HepG2 (cell line): ENCODE measurements around the gene PHTF1. TPM values are rescaled to one million over a fixed set of nuclear protein-coding genes. Genes with fewer than 3 reads are reported as not detected.

Experiments used
- HNRNPK ChIP-seq: fragments of 200-400 bp; formaldehyde crosslinking; IDR thresholded peaks from 2 replicates; pipeline ENCODE4 v1.6.1; 2018; ENCODE audit warnings: low read length, low read depth, moderate library complexity, mild to moderate bottlenecking; ENCODE audit not compliant: poor library complexity, severe bottlenecking
- KLF15 ChIP-seq: sonication (generic); formaldehyde crosslinking; IDR thresholded peaks from 2 replicates; pipeline ENCODE4 v1.8.1; 2023; ENCODE audit warnings: borderline replicate concordance, mild to moderate bottlenecking, inconsistent platforms, missing genetic modification reagents, mixed read lengths
- NR2C2 ChIP-seq: sonication (generic); formaldehyde crosslinking; IDR thresholded peaks from 2 replicates; pipeline ENCODE4 v1.4.0; 2020; ENCODE audit warnings: missing genetic modification reagents, mild to moderate bottlenecking, moderate library complexity, borderline replicate concordance
- RXRA ChIP-seq: sonication (generic); formaldehyde crosslinking; IDR thresholded peaks from 2 replicates; pipeline ENCODE4 v1.5.1; 2020; ENCODE audit warnings: missing genetic modification reagents
- YY1 ChIP-seq: IDR thresholded peaks from 2 replicates; pipeline ENCODE4 v1.6.1; 2011; ENCODE audit warnings: low read length, low read depth, moderate library complexity, mild to moderate bottlenecking; ENCODE audit not compliant: insufficient read depth, insufficient replicate concordance
- ZNF737 ChIP-seq: sonication (generic); formaldehyde crosslinking; IDR thresholded peaks from 2 replicates; pipeline ENCODE4 v1.5.0; 2020; ENCODE audit warnings: missing genetic modification reagents, mild to moderate bottlenecking, borderline replicate concordance
- polyA plus RNA-seq, 8 experiments: library from polyadenylated mRNA; depleted of rRNA in 3 of 8; stranded (reverse) in 7 of 8; unstranded in 1 of 8; fragments of >200 nt; fragmentation: Illumina TruSeq in 4 of 8; extraction: Trizol in 4 of 8; gene quantifications; 2 replicates each; pipeline versions ENCODE4 v1.2.1 to v1.2.3, GENCODE V29; 2011 to 2016; ENCODE audit warnings: low read depth in 4 of 8, missing spikeins in 1 of 8, mixed read lengths in 1 of 8; ENCODE audit not compliant: insufficient read depth in 1 of 8
- total RNA-seq, 5 experiments: library from RNA; depleted of rRNA; stranded (reverse); fragments of >200 nt; fragmentation: Illumina TruSeq; extraction: Trizol; gene quantifications; 2 replicates each; pipeline ENCODE4 v1.2.3, GENCODE V29; 2016; ENCODE audit warnings: low read depth in 1 of 5
- TF ChIP-seq, protein P1 (sequence below): sonication (generic); formaldehyde crosslinking; IDR thresholded peaks from 2 replicates; pipeline ENCODE4; 2020; ENCODE audit warnings: missing genetic modification reagents, mild to moderate bottlenecking, borderline replicate concordance
- TF ChIP-seq, protein P2 (sequence below): sonication (generic); formaldehyde crosslinking; IDR thresholded peaks from 2 replicates; pipeline ENCODE4 v1.8.0; 2022; ENCODE audit warnings: mild to moderate bottlenecking, missing genetic modification reagents, borderline replicate concordance
- TF ChIP-seq, protein P3 (sequence below): IDR thresholded peaks from 2 replicates; pipeline ENCODE4 v1.6.1; 2016; ENCODE audit warnings: low read depth
- TF ChIP-seq, protein P4 (sequence below): sonication (generic); formaldehyde crosslinking; IDR thresholded peaks from 2 replicates; pipeline ENCODE4 v1.8.1; 2023; ENCODE audit warnings: mild to moderate bottlenecking, missing genetic modification reagents
- TF ChIP-seq, protein P5 (sequence below): sonication (generic); formaldehyde crosslinking; IDR thresholded peaks from 2 replicates; pipeline ENCODE4 v1.4.0; 2020; ENCODE audit warnings: mild to moderate bottlenecking, missing genetic modification reagents
- TF ChIP-seq, protein P6 (sequence below): sonication (generic); formaldehyde crosslinking; IDR thresholded peaks from 2 replicates; pipeline ENCODE4 v1.5.1; 2020; ENCODE audit warnings: mild to moderate bottlenecking, missing genetic modification reagents, borderline replicate concordance
- TF ChIP-seq, protein P7 (sequence below): sonication (generic); formaldehyde crosslinking; IDR thresholded peaks from 2 replicates; pipeline ENCODE4 v1.4.0; 2020; ENCODE audit warnings: missing genetic modification reagents

Gene PHTF1
- total and polyA plus RNA-seq, 2 of the 13 experiments (the other 11 are each of a cell fraction or from before 2014, with no cell fraction given) = 5.0 to 19.7 TPM

DNA sequence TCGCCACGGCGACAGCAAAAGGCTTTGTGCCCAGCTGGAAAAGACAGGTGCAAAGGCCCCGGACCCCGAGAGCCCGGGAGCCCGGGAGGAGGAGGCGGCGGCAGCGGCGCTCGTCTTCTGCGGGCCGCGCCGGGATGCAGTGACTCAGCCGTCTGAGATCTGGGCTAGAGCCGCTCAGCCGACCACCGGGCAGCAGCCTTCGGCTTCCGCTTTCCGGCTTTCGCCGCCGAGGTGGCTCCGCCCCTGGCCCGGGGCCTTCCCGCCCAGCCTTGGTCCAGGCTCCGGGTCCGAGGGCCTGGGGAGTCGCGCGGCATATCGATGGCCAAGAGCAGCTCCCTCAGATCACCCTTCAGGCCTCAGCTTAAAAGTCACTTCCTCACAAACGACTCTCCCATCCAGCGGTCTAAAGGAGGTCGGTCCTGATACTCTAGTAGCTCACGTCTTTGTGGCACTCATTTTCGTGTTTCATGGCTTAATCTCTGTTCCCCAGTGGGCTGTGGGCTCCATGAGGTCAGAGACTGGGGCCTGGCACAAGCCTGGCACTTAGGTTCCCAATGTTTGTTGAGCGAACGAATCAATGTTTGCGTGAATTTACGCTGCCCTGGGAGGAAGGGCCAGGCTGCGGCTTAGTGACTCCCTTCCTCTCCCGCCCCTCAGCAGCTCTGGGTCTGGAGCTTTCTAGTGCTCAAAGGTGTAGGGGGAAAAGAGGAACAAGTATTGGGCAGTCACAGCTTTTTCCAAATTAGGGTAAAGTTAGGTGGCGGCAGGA, at the start of gene PHTF1 (continued):
- TF ChIP-seq, protein P1, sequence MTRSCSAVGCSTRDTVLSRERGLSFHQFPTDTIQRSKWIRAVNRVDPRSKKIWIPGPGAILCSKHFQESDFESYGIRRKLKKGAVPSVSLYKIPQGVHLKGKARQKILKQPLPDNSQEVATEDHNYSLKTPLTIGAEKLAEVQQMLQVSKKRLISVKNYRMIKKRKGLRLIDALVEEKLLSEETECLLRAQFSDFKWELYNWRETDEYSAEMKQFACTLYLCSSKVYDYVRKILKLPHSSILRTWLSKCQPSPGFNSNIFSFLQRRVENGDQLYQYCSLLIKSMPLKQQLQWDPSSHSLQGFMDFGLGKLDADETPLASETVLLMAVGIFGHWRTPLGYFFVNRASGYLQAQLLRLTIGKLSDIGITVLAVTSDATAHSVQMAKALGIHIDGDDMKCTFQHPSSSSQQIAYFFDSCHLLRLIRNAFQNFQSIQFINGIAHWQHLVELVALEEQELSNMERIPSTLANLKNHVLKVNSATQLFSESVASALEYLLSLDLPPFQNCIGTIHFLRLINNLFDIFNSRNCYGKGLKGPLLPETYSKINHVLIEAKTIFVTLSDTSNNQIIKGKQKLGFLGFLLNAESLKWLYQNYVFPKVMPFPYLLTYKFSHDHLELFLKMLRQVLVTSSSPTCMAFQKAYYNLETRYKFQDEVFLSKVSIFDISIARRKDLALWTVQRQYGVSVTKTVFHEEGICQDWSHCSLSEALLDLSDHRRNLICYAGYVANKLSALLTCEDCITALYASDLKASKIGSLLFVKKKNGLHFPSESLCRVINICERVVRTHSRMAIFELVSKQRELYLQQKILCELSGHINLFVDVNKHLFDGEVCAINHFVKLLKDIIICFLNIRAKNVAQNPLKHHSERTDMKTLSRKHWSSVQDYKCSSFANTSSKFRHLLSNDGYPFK (CRISPR knock-in tag) = peak; percentile 76; the same call in 1 of the 2 replicates
- no peak for TF ChIP-seq KLF15 (CRISPR knock-in tag)
- no peak for TF ChIP-seq YY1
- TF ChIP-seq, protein P2, sequence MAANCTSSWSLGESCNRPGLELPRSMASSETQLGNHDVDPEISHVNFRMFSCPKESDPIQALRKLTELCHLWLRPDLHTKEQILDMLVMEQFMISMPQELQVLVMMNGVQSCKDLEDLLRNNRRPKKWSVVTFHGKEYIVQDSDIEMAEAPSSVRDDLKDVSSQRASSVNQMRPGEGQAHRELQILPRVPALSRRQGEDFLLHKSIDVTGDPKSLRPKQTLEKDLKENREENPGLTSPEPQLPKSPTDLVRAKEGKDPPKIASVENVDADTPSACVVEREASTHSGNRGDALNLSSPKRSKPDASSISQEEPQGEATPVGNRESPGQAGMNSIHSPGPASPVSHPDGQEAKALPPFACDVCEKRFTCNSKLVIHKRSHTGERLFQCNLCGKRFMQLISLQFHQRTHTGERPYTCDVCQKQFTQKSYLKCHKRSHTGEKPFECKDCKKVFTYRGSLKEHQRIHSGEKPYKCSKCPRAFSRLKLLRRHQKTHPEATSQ (CRISPR knock-in tag) = no peak
- peak; percentile 32; the same call in 1 of the 2 replicates for TF ChIP-seq RXRA (CRISPR knock-in tag)
- TF ChIP-seq, protein P3, sequence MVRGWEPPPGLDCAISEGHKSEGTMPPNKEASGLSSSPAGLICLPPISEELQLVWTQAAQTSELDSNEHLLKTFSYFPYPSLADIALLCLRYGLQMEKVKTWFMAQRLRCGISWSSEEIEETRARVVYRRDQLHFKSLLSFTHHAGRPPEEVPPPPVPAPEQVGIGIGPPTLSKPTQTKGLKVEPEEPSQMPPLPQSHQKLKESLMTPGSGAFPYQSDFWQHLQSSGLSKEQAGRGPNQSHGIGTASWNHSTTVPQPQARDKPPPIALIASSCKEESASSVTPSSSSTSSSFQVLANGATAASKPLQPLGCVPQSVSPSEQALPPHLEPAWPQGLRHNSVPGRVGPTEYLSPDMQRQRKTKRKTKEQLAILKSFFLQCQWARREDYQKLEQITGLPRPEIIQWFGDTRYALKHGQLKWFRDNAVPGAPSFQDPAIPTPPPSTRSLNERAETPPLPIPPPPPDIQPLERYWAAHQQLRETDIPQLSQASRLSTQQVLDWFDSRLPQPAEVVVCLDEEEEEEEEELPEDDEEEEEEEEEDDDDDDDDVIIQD (CRISPR knock-in tag) = no peak
- TF ChIP-seq, protein P4, sequence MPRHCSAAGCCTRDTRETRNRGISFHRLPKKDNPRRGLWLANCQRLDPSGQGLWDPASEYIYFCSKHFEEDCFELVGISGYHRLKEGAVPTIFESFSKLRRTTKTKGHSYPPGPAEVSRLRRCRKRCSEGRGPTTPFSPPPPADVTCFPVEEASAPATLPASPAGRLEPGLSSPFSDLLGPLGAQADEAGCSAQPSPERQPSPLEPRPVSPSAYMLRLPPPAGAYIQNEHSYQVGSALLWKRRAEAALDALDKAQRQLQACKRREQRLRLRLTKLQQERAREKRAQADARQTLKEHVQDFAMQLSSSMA (CRISPR knock-in tag) = peak; percentile 81
- peak; percentile 22 for TF ChIP-seq NR2C2 (CRISPR knock-in tag)
- TF ChIP-seq, protein P5, sequence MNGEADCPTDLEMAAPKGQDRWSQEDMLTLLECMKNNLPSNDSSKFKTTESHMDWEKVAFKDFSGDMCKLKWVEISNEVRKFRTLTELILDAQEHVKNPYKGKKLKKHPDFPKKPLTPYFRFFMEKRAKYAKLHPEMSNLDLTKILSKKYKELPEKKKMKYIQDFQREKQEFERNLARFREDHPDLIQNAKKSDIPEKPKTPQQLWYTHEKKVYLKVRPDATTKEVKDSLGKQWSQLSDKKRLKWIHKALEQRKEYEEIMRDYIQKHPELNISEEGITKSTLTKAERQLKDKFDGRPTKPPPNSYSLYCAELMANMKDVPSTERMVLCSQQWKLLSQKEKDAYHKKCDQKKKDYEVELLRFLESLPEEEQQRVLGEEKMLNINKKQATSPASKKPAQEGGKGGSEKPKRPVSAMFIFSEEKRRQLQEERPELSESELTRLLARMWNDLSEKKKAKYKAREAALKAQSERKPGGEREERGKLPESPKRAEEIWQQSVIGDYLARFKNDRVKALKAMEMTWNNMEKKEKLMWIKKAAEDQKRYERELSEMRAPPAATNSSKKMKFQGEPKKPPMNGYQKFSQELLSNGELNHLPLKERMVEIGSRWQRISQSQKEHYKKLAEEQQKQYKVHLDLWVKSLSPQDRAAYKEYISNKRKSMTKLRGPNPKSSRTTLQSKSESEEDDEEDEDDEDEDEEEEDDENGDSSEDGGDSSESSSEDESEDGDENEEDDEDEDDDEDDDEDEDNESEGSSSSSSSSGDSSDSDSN (CRISPR knock-in tag) = peak; percentile 91
- TF ChIP-seq, protein P6, sequence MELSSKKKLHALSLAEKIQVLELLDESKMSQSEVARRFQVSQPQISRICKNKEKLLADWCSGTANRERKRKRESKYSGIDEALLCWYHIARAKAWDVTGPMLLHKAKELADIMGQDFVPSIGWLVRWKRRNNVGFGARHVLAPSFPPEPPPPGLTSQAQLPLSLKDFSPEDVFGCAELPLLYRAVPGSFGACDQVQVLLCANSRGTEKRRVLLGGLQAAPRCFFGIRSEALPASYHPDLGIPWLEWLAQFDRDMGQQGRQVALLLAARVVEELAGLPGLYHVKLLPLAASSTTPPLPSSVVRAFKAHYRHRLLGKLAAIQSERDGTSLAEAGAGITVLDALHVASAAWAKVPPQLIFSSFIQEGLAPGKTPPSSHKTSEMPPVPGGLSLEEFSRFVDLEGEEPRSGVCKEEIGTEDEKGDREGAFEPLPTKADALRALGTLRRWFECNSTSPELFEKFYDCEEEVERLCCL = no peak
- TF ChIP-seq, protein P7, sequence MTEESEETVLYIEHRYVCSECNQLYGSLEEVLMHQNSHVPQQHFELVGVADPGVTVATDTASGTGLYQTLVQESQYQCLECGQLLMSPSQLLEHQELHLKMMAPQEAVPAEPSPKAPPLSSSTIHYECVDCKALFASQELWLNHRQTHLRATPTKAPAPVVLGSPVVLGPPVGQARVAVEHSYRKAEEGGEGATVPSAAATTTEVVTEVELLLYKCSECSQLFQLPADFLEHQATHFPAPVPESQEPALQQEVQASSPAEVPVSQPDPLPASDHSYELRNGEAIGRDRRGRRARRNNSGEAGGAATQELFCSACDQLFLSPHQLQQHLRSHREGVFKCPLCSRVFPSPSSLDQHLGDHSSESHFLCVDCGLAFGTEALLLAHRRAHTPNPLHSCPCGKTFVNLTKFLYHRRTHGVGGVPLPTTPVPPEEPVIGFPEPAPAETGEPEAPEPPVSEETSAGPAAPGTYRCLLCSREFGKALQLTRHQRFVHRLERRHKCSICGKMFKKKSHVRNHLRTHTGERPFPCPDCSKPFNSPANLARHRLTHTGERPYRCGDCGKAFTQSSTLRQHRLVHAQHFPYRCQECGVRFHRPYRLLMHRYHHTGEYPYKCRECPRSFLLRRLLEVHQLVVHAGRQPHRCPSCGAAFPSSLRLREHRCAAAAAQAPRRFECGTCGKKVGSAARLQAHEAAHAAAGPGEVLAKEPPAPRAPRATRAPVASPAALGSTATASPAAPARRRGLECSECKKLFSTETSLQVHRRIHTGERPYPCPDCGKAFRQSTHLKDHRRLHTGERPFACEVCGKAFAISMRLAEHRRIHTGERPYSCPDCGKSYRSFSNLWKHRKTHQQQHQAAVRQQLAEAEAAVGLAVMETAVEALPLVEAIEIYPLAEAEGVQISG (CRISPR knock-in tag) = peak; percentile 64
- TF ChIP-seq ZNF737 (CRISPR knock-in tag) = no peak
- TF ChIP-seq HNRNPK = no peak
